ENCODE measurements around the gene E2F7.

Gene E2F7

DNA sequence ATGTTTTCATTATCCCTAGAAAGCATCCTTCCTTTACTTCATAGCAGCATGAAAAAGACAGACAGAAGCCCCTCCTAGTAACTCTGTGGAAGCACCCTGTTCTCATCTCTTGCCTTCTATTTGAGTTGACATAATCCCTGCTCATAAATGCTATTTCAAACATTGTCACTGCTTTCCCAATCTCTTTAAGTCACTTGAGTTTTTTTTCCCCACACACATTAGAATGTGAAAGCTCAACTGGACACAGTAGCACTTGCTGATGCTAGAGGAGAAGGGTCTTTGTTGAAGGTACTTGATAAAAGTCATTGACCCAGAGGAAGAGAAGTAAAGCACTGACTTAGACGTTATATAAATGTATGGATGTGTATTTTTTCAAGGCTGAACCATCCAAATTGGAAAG, 3.0 kb downstream of the E2F7 start:
- no peak for DNase-seq

GRCh38 chr12:77060883-77061240, 4.5 kb downstream of the E2F7 start:
- no peak for DNase-seq

- no peak for DNase-seq
Measured at GRCh38 chr12:77060136-77060882, 5.1 kb downstream of the E2F7 start.

DNA sequence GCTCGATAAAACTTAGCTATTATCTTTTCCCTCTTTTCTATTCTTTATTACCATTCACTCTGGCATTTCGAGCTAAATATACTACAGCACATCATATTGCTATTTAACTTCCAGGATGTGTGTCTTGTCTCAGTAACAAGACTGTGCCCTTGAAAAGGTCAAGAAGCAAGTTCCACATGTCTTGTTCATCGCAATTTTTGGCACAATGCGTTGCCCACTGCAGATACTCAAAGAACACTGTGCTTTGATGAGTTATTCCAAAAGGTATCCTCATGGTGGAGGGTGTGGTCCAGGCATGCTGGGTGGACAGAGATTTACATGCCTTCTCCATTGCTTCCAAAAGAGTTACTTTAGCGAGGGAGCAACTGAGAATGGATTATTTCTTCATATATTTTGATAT, 6.6 kb downstream of the E2F7 start:
- DNase-seq: no peak

GRCh38 chr12:77054851-77055250, 10.5 kb downstream of the E2F7 start:
- no peak for DNase-seq

DNA sequence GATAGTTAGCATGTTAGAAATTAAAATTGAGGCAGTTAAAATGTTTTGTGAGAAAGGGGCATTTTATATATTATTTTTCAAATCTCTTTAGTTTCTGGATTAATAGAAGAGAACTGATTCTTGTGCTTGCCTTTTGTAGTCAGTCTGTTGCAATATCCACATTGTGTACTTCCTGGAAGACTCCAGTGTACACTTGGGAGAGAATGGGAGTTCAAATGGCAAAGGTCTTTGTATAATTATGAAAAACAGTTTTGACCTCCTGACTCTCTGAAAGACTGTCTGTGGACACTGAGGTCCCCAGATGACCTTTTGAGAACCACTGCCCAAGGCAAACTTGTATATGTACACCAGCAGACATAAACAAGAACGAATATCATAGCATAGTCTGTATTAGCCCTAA, 12.1 kb downstream of the E2F7 start:
- DNase-seq: no peak

GRCh38 chr12:77049767-77050353, 15.5 kb downstream of the E2F7 start:
- DNase-seq: peak; percentile 76

GRCh38 chr12:77047341-77048109, 17.8 kb downstream of the E2F7 start:
- peak; percentile 93 for DNase-seq

- no peak for DNase-seq
Measured at GRCh38 chr12:77046468-77046867, 18.9 kb downstream of the E2F7 start.

GRCh38 chr12:77045183-77045582, 20.2 kb downstream of the E2F7 start:
- DNase-seq: no peak

- DNase-seq: no peak
Measured at GRCh38 chr12:77044721-77045120, 20.6 kb downstream of the E2F7 start.

- DNase-seq: no peak
Measured at GRCh38 chr12:77042833-77043232, 22.5 kb downstream of the E2F7 start.

- no peak for DNase-seq
Measured at GRCh38 chr12:77040231-77040630, 25.1 kb downstream of the E2F7 start.

DNA sequence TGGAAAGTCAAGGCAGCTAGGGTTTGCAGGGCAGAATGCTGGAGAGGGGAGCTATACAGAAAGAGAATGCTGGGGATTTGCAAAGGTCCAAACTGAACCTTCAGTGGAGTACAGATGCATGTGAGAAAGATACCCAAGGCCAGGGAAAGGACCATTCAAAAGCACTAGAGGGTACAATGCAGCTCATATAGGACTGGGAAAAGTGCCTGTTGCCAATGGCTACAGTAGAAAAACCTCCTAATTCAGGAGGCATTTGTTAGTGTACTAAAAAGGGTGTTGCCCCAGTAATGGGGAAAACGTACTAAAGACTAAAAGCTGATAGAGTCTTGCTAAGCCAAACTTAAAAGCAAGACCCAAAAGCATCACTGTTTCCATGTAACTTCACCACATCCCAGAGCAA, 30.1 kb downstream of the E2F7 start:
- no peak for DNase-seq

DNA sequence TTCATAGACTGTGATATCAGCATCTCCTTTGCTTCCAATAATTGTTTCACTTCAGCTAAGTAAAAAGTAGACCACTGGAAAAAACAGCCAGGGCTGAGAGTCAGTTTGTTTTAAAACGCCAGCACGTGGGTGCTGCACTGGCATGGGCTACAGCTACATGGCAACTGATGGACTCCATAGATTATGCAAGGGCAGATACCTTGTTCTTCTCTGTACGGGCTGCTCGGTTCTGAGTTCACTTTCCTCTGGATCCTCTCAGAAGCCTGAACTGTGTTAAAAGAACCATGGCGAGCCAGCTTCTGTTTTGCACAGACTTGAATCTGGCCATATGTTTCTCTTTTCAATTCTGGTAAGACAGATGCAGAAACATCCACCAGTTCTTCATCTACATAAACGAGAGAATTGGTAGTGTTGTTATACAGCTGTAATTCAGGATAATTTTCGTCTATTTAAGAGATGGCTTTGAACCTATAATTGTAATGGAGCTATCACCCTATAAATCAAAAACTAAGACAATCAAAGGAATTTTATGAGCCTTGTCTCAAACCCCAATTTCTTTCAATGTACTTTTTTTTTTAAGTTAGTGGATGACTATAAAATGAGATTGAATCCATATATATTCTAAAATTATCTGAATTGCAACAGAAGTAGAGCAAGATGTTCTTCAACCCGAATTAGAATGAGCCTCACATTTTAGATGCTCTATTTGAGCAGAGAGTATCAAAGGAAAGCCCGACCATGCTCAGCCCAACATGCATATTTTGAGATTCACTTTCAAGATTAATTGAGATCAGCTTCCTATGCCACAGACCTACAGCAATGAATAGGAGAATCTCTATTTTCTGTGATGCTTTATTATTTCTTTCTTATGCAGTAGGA, 31.5 kb downstream of the E2F7 start:
- DNase-seq: no peak

GRCh38 chr12:77032406-77032805, 33.0 kb downstream of the E2F7 start:
- DNase-seq: no peak

DNA sequence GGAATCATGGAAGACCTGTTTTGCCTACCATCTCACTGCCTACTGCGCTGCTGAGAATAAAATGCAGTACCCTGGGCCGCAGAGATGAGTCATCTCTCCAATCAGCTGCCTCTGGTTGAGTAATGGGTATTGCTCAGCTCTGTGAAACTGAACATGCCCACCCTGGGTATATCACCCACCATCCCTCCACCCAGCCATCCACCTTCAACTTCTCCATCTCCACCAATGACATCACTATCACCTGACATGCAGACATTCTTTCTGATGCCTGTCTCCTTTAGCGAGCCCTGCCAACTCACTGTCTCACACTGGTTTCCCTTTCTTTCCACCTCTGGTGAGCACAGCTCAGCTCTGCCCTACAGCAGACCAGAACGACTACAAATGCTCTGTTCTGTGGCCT, 33.6 kb downstream of the E2F7 start:
- no peak for DNase-seq

GRCh38 chr12:77025782-77026314, 39.5 kb downstream of the E2F7 start:
- DNase-seq: no peak

- DNase-seq: no peak
Measured at GRCh38 chr12:77023501-77023900, 41.9 kb downstream of the E2F7 start.

- no peak for DNase-seq
Measured at GRCh38 chr12:77019920-77020319, 45.4 kb downstream of the E2F7 start.

DNA sequence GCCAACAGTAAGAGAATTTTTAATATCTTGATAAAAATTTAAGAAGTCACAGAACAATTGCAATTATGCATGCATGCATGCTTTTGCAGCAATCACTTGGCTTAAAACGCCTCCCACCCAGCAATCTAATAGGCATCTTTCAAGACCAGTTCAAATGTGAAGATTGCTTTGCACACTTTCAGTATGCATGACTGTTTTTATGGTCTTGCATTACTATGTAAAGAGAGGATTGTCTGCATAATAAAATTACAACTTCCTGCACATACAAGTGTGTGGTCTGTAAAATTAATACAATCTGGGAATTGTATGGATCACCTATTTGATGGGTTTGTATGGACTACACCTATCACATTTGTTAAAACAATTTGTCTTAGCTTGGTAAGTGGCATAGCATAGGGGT, 48.8 kb downstream of the E2F7 start:
- DNase-seq: no peak

- DNase-seq: no peak
Measured at GRCh38 chr12:77013091-77013490, 52.3 kb downstream of the E2F7 start.

All from NCI-H2171 treated with DMSO at 0.1 percent for 48 hours (cell line).